ENCODE results near the gene SMG5.

SMG5 gene

DNA sequence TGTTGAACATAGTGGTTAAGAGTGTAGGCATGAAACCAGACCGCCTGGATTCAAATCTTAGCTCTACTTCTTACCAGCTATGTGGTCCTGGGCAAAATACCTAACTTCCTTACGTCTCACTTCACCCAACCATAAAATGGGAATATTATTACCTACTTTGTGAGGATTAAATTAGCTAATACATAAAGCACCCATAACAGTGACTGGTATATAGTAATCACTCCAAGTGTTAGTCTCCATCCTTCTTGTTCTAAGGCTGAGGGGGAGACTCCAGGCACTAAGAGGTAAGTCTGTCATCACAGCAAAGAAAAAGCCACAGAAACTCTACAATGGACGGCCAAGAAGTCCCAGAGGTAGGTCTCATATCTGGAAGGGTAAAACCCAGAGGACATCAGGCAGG is 2.8 kb downstream of the SMG5 start:
- no peak for DNase-seq (ENCODE audit: low spot score)

DNA sequence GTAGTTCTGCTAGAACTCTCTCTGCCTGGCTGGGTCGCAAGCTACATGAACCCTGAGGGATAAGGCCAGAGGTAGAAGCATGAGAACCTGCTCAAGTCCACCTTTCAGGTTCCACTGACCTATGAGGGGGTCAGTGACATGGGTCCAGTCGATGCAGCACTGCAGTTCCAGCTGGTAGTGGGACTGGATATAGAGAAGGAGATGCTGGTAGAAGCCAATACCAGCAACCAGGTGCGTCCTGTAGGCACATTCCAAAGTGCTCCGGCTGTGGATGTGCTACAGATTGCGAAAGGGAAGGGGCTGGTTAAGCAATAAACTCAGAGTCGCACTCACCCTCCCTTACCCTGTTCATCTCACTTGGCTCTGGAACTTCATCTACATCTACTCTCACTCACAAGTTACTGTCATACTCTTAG is 5.7 kb downstream of the SMG5 start:
- no peak for DNase-seq (ENCODE audit: low spot score)

DNA sequence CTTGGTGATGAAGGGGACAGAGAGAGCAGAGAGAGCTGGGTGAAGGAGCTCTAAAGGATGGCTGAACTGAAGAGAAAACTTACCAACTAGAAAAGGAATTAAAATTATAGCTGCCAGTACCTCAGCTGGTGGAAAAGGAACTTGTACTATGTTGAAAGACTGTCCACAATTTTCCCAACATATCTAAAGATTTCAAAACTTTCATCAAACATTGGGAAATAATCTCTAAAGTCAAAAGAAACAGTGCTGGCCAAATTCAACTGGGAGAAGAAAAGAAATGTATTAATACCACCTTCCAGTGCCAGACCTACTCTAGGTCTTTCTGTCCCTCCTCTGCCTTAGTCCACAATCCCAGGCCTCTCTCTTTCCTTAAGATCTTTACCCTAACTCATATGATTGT is 6.1 kb downstream of the SMG5 start:
- DNase-seq (ENCODE audit: low spot score): no peak

DNA sequence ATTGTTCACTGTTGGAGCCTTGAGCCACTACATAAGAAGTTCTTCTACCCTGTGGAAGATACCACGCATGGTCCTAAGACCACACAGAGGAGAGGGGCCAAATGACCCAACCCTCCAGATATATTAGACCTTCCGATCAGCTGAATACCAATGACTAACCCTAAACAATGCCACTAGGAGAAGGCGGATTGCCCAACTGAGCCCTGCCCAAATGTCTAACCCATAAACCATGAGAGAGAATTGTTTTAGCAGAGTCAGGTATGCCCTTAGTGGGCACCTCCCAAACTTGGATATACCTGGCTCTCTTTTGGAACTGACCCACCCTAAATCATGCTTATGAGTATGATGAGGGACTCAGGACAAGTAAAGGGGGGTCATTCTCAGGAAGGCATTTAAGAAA is 12.3 kb downstream of the SMG5 start:
- no peak for DNase-seq (ENCODE audit: low spot score)

DNA sequence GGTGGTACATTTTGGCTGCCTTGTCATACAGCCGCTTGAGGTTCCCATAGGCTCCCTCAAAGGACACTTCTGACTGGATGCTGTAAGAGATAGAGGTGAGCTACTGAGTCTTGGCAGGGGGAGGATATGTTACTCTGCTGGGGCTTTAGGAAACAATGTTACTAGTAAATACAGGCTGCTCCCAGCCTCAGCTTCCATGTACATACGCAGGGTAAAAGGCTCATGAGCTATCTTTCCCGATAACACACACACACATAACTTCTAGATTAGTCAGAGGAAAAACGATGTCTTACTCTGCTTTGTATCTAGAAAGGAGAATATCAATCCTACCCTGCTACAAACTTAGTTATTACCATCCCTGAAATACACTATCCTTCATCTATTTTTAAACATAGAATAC is 14.3 kb downstream of the SMG5 start:
- DNase-seq (ENCODE audit: low spot score): no peak

DNA sequence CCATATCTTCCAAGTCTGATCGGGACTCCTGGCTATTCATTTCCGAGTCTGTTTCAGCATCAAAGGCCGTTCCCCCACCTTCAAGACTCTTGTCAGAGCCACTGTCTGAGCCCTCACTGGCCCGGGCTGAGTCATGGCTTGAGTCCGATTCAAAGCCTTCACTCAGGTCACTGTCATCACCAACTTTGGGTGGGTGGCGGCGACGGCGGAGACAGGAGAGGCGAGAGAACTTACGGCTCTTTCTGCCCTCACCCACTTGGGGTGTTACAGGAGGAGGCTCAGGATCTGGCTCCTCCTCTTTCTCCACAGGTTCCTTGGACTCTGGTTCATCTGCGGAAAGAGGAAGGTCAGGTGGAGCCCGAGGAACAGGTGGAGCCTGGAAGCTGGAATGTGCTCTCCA is 16.6 kb downstream of the SMG5 start:
- no peak for DNase-seq (ENCODE audit: low spot score)

DNA sequence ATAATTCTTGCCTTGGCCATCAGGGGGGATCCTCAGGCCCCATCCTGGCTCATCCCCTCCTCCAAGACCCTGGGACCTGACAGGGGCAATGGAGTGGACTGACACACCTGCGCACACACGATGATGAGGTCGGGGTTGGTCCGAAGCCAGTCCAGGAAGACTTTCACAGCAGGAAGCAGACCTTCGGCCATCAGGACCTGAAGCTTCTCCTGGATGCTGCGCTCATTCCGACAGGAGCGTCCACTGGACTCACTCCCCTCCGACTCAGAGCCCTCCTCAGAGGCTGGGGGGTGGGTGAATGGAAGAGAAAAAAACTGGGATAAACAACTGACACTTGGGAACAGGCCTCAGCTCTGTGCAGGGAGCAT is 19.4 kb downstream of the SMG5 start:
- DNase-seq (ENCODE audit: low spot score): no peak

DNA sequence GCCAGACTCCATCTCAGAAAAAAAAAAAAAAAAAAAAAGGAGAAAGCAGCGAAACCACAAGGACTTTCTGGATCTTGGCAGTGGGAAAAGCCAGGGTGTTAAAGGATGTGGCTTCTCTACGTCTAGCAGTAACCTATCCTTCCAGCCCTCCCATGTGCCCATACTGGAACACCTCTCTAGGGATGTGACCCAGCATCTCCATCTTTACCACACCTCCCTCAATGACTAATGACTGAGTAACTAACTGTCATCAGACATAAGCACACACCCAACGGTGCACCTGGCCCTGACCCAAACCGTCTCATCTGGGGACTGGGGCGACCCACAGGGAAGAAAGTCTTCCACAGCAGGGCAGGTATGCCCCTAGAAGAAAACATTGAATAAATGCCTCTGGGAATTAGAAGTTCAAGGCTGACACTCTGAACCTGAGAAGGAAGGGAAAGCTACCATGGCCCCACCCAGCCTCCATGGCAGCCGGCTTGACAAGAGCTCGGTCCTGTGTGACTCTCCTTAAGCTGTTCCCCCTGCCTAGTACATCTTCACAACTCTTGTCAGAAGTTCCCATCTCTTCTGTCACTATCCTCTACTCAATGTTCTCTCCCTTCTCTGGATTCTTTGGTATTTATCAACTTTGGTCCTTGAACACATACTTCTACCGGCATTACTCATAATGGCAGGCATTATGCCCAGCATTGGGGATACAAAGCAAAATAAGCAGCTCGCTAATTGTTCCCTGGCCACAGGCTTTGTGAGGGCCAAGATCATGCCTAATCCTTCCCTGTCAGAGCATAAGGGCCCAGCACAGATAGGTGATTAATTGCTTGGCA is 20.0 kb downstream of the SMG5 start:
- no peak for DNase-seq (ENCODE audit: low spot score)

DNA sequence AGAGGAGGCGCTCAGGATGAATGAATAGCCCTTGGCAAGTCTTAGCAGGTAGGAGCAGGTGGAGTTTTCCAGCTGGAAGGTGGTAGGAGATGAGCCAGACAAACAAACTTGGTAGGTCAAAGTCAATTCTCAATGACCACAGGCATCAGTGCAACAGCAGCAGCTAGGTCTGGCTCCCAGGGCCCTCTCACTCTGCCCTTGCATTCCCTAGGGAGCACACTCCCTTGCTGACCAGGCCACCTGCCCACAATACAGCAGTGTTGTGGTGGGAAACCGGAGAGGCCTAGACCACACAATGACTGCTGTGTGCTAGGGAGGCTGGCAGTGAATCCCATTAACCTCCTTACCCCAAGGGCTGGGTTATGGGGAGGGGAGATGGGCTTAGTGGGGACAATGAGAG is 21.7 kb downstream of the SMG5 start:
- DNase-seq (ENCODE audit: low spot score): no peak

DNA sequence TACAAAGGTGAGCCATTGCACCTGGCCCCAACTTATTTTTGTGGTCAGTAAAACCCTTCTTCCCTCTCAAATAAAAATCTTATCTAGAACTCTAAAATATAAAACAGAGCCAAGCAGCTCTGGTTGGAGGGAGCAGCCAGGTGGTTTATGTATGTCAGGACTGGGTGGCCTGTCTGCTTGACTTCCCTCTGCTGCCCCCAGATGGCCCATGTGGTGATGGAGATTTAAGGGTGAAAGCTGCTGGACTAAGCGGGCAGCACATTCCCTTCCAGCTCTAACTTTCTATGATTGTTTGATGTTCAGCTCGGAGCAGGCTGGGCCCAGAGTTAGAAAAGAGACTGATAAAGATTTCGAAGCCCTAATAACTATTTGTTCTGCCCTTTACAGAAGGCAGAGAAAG is 22.8 kb downstream of the SMG5 start:
- DNase-seq (ENCODE audit: low spot score): no peak

DNA sequence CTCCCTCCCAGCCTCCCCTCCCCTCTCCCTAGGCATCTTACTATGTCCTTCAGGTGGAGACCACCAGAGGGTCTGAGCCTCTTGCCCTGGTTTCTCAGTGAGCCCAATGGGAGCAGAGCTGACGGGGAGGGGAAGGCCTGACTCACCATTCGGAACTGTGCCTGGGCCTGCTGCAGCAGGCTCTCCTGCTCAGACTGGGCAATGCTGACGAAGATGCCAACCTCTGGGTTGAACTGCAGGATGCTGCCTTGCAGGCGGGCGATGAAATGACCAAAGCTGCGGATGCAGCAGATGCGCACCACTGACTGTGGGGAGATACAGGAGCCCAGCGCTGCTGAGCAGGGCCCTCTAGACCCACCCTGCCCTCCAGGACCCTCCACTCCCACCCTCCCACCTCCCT is 23.8 kb downstream of the SMG5 start:
- no peak for DNase-seq (ENCODE audit: low spot score)

DNA sequence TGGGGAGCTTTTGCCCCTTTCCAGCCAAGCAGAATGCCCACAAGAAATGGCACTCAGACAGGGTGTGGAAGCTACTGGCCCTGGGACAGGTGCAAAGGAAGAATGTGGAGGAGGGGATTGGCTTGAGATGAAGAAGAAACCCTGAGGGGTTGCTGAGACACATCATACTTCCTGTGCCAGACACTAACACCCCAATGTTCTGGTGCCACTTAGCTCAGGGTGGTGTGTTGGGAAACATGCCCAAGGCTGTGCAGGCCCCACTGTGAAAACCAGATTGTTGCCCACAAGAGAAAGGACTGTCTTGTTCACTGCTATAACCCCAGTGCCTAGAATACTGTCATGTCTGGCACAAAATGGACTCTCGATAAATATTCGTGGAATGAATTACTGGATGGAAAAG is 24.9 kb downstream of the SMG5 start:
- no peak for DNase-seq (ENCODE audit: low spot score)

DNA sequence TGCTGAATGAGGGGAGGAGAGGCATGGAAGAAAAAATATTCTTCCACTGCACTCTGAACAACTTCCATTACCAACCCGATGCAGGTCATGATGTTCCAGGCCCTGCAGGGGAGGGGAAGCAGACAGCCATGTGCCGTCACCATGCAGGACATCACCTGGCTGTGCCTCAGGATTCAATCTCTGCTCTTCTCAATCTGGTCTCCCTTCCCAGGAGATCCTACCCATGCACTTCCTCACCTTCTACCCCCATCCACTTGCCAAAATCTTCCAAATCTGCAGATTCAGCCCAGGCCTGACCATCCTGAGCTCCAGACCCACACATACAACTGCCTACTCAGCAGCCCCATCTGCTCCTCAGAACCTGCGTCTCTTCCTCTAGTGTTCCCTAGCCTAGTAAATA is 29.0 kb downstream of the SMG5 start:
- DNase-seq (ENCODE audit: low spot score): peak; percentile 59

DNA sequence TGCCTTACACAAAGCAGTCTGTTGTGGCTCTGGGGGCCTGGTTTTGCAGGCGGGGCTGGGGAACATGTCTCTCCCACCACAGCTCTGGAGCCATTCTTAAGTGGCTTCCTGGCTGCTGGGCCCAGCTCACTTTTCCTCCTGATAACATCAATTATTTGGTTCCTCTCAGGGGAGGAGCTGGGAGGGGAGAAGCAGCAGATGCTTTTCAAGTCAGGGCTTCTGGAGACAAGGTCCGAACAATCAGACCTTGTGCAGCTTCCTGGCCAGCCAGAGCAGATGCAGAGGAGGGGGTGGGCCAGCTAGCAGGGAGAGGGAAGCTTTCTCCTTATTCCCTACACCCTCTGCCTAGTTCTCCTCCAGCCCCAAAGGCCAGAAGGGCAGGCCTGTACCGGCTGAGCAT is 31.1 kb downstream of the SMG5 start:
- DNase-seq (ENCODE audit: low spot score): no peak

DNA sequence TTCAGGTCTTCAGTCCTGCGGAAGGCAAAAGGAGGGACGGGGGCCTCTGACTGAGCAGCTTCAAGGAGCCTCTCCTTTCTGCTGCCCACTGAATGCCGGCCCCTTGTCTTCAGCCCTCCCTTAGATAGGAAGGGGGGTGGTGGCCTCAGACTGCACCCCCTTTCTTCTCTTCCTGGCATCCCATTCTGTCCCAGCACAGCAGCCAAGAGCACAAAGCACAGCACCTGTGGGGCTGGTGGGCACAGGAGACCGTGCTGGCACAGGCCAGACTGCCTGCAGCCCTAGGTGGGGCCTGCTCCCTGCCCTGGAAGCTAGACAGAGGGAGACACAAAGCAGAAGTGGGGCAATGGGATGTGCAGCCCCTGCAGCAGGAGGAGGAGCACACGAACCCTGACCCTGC is 33.0 kb downstream of the SMG5 start:
- DNase-seq (ENCODE audit: low spot score): no peak

DNA sequence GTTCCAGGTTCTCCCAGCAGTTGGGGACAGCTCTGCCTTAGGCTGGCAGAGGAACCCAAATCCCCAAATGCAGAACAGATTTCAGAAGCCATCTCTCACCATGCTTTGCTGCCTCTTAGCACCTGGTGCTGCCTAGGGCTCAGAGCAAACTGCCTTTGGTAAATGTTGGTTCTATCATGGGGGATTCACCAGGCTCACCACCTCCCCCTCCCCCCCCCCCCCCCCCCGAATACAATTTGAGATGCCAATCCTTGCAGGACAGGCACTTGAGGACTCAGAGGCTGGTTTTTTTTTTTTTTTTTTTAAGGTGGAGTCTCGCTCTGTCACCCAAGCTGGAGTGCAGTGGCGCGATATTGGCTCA is 34.3 kb downstream of the SMG5 start:
- peak; percentile 27 for DNase-seq (ENCODE audit: low spot score)

DNA sequence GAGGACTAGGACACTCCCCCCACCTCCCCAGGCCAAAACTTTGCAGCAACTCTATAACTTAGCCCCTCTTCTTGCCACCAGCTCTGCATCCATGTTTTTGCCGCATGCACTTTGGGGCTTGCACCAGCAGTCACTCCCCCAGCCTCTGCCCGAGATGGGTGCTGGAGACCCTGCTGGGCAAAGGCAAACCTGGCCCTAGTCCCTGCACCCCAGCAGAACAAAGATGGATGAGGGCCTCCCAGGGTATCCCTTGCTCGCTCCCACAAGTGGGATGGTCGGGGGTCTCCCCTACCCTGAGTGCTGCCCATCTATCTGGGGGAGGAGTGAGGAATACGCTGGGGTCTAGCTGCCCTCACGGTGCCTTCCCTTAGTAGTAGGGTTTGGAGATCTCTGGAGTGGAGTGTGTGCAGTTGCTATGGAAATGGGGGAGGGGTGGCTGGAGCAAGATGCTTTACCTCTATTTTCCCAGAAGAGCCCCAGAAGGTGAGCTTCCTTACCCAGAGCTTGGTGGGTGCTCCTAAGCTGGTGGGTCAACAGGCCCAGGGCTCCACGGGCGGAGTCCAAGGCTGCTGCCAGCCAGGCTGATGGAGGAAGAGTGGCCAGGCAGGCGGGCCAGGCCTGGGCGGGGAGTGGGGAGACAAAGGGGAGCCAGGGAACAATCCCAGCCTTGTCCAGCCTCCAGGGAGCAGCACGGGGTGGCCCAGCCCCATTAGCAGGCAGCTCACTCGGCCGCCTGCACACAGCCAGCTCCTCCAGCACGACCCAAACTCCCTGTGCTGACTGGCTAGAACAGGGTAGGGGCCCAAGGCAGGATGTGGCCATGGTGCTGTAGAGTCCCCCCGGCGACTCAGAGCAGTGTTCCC is 34.9 kb downstream of the SMG5 start, which contains the start of gene PAQR6:
Gene PAQR6 (minus strand): TSS at position 597 of the 863 bp plus-strand sequence. CDS start 1,325 bp downstream, outside the sequence.
- peak; percentile 45 for DNase-seq (ENCODE audit: low spot score)

DNA sequence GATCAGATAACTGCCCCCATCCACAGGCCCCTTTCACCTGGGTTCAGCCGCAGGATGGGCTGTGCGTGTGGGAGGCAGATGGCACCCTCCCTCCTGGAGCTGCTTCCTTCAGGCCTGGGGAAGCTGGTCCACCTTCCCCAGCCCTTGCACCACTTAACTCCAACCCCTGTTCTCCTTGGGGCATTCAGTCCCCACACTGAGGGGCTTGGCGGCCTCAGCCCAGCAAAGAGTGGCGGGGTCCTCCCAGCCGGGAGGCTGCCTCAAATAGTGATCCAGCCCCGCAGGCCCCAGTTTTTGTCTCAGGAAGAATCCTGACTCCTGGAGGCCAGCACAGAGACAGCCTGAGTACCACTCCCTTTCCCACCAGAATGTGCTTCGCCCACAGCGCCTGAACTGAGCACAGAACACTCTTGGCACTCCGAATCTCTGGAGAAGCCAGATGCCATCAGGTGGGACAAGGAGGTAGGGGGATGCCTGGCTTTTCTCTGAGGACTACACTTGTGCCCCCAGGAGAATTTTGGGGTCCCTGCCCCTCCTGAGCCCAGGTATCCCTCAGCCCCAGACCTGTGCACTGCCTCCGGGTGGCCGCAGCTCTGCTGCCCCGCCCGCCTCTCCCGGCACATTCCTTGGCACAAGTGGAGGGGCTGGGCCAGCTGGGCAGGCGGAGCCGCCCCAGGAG is 35.7 kb downstream of the SMG5 start:
- no peak for DNase-seq (ENCODE audit: low spot score)

DNA sequence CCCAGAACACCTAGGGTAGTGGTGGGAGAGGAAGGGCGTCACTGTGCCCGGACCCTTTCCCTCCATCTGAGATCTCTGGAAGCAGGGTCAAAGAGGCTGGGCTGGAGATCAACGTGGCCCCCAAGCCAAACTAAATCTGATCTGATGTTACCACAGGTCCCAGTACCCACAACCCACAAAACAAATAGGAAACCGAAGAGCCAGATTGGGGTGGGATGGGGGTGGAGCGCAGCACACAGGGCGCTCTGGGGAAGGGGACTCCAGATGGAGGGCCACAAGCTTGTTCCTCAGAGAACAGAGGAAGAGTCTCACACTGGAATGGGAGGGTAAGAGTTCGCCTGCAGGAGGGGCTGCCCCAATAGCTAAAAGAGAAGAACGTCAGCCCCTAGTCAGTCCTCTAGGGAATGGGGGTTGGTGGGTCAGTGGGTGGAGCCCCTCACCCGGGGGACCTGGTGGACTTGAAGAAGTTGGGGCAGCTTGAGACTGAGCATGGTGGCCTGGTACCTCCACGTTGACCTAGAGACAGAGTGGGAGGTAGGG is 36.3 kb downstream of the SMG5 start:
- DNase-seq (ENCODE audit: low spot score): no peak

DNA sequence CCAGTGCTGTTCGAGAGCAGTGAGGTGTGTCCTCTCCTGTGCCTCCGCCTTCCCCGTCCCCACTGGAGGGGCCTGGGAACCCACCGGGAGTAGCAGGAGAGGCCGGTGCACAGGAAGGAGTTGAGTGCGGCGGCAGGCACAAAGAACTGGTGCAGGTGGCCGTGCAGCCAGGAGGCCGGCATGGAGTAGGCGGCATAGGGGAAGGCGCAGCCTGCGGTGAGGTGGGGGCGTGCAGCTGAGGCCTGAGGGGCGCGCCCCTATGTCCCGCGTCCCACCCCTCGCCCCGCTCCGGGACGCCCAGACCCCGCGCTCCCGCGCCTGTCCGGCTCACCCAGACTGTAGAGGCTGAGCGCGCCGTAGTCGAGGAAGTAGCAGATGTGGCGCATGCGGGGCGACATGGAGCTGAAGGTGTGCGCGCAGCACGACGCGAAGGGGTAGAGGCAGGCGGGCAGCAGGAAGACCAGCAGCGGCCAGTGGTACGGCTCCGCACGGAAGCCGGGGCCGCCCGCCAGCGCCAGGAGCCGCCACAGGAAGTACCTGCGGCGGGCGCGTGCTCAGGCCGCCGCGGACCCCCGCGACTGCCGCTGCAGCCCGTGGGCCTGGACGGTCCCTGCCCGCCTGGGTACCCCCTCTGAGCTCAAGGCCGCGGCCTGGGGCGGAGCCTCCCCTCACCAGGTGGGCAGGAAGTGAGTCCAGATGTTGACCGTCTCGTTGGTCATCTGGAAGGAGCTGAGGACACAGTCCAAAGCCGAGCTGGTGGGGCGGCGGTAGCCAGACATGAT is 37.0 kb downstream of the SMG5 start:
- DNase-seq (ENCODE audit: low spot score): no peak

DNA sequence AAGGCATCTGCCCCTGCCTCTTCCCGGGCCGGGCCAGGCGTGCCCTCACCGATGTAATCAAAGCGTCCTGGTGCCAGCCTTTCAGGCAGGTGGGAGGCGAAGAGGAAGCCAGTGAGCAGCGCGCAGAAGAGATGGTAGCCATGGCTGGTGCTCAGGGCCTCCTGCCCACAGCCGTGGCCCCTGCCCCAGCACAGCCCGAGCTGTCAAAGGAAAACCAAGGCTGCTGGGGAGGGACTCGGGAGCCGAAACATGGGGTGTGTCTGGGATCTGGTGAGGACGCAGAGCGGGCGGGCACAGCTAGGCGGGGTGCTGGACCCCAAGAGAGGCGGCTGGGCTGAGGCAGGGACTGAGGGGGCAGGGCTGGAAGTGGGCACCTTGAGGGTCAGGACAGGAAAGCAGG is 37.9 kb downstream of the SMG5 start:
- no peak for DNase-seq (ENCODE audit: low spot score)

DNA sequence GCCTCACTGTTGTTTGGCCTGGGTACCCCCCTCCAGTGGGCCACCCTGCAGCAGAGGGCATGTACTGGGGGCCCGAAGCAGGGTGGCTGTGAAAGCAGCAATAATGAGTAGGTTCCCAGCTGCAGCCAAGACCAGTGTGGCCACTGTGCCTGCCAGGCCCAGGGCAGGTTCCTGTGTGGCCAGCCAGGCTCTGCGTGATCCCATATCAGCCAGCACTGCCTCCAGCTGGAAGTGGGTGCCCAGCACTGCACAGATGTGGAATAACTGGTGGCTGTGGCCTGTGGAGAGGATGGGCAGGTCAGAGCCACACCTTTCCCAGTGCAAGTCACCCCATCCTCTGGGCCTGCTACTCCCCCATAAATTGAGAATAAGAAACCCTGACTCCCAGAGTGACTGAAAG is 38.5 kb downstream of the SMG5 start:
- DNase-seq (ENCODE audit: low spot score): no peak
